AML-193 (cell line): ENCODE measurements around the gene YY1AP1.
A peak's percentile ranks its signal among the peaks of the same experiment; 100 is the strongest.
"Not testable (repeated sequence)": the region's sequence is repeated elsewhere in the genome, so short reads cannot be mapped to it uniquely, and the experiment has no call there.

Experiments used
- DNase-seq, 2 experiments: peaks; one replicate each; lab custom pipeline; 2025; lab: John Stamatoyannopoulos, UW

The YY1AP1 gene

GRCh38 chr1:155646307-155646706 is 42.3 kb downstream of the YY1AP1 start:
- peak; percentile 41 to 65 for DNase-seq

GRCh38 chr1:155645648-155646047 is 42.9 kb downstream of the YY1AP1 start:
- no peak for DNase-seq

GRCh38 chr1:155645034-155645598 is 43.5 kb downstream of the YY1AP1 start:
- DNase-seq: no peak

- DNase-seq: no peak
Observed at GRCh38 chr1:155643230-155643629, 45.3 kb downstream of the YY1AP1 start.

GRCh38 chr1:155642559-155643180 is 45.9 kb downstream of the YY1AP1 start:
- DNase-seq: not testable (repeated sequence)

GRCh38 chr1:155640367-155640766 is 48.2 kb downstream of the YY1AP1 start:
- no peak for DNase-seq

- no peak for DNase-seq
Observed at GRCh38 chr1:155636397-155637153, 52.0 kb downstream of the YY1AP1 start.

- DNase-seq: not testable (repeated sequence)
Observed at GRCh38 chr1:155626428-155626827, 62.1 kb downstream of the YY1AP1 start.

- DNase-seq: no peak
Observed at GRCh38 chr1:155623357-155623756, 65.2 kb downstream of the YY1AP1 start.

- no peak for DNase-seq
Observed at GRCh38 chr1:155622191-155622590, 66.4 kb downstream of the YY1AP1 start.

GRCh38 chr1:155613226-155613625 is 75.3 kb downstream of the YY1AP1 start:
- DNase-seq: not testable (repeated sequence)

- not testable (repeated sequence) for DNase-seq
Observed at GRCh38 chr1:155610257-155610647, 78.3 kb downstream of the YY1AP1 start.

GRCh38 chr1:155609515-155610256 is 78.9 kb downstream of the YY1AP1 start, which contains the start of gene MSTO1:
Gene MSTO1, plus strand, starts transcription at chr1:155610218. Its CDS starts 31 bp downstream, at chr1:155610249.
- DNase-seq: peak; percentile 92
